C4-2B (cell line): Measurements from ENCODE around the gene AXIN2.

Experiments
- H3K27ac ChIP-seq: fragments of 450-650 bp; 2 replicates; pipeline ENCODE4 v1.5.1; 2017
- CTCF ChIP-seq: fragments of 450-650 bp; conservative IDR thresholded peaks from 2 replicates; pipeline ENCODE4 v1.5.1; 2017; ENCODE audit warnings: mild to moderate bottlenecking
- ZFX ChIP-seq: fragments of 450-650 bp; IDR thresholded peaks from 2 replicates; pipeline ENCODE4 v1.6.1; 2017

Gene AXIN2

GRCh38 chr17:65519462-65519861 is 42.0 kb downstream of the AXIN2 start:
- H3K27ac ChIP-seq: no peak overlapping the region
- TF ChIP-seq CTCF (no peak), ZFX (no peak)

GRCh38 chr17:65518256-65518655 is 43.2 kb downstream of the AXIN2 start:
- TF ChIP-seq CTCF (no peak), ZFX (no peak)
- no peak overlapping the region for H3K27ac ChIP-seq

- TF ChIP-seq CTCF: no peak
- no peak overlapping the region for H3K27ac ChIP-seq
Measured at GRCh38 chr17:65515959-65516948, 45.2 kb downstream of the AXIN2 start.

GRCh38 chr17:65515512-65515911 is 45.9 kb downstream of the AXIN2 start:
- no peak overlapping the region for H3K27ac ChIP-seq
- TF ChIP-seq ZFX (no peak), CTCF (no peak)

- TF ChIP-seq ZFX: no peak
- no peak for TF ChIP-seq CTCF
- H3K27ac ChIP-seq: no peak overlapping the region
Measured at GRCh38 chr17:65514541-65514940, 46.9 kb downstream of the AXIN2 start.

GRCh38 chr17:65514082-65514481 is 47.4 kb downstream of the AXIN2 start:
- TF ChIP-seq CTCF (no peak), ZFX (no peak)
- no peak overlapping the region for H3K27ac ChIP-seq

GRCh38 chr17:65511316-65511715 is 50.1 kb downstream of the AXIN2 start:
- H3K27ac ChIP-seq: no peak overlapping the region
- TF ChIP-seq ZFX: no peak
- TF ChIP-seq CTCF: no peak
